ENCODE measurements around the gene TLX1.

The TLX1 gene

GRCh38 chr10:101136708-101137121 lies 5.6 kb downstream of the TLX1 start:
- no peak for TF ChIP-seq CTCF (IDR thresholded peaks at IDR 0.05)

DNA sequence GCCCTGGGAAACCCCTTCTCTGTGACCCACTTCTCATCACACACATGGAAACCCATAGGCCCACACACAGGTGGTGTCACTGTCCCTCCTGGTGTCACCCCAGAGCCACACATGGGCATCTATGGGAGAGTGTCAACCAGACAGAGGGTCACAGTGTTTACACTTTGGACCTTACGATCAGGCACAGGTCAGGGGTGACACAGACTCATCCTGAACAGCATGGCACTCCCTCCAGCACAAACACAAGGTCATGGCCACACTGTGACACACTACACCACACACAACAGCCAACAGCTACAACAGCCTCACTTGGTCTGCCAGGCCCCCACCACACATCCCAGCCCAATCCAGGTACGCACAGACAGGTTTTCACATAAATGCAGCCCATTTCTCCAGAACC lies 6.2 kb downstream of the TLX1 start:
- no peak for TF ChIP-seq CTCF (IDR thresholded peaks at IDR 0.05)

DNA sequence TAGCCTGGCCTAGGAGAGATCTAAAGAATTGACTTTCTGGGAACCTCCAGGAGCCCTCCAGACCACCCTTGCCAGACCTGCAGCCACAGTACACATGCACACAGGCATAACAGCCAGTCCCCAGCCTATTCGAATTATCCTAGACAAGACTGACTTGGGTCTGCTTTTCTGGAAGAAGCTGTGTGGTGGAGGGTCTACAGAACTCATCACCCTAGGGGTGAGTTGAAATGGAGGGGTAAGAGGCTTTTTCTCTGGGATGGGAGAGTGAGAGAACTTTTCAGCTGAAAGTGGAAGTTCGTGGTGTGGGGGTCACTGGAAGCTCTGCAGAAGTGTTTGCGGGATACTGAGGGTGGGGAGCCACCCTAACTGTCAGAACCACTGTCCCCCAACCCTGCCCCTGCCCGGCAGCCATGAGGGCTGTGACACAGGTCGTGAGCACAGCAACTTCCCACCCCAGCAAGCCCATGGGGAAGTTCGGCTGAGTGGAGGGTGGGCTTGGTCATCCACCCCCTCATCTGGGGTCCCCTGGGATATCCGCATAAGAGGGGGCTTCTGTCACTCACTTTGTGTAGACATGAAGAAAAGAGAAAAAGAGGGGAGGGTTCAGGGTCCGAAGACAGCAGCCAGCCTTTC lies 7.8 kb downstream of the TLX1 start:
- TF ChIP-seq CTCF (IDR thresholded peaks at IDR 0.05) = no peak

DNA sequence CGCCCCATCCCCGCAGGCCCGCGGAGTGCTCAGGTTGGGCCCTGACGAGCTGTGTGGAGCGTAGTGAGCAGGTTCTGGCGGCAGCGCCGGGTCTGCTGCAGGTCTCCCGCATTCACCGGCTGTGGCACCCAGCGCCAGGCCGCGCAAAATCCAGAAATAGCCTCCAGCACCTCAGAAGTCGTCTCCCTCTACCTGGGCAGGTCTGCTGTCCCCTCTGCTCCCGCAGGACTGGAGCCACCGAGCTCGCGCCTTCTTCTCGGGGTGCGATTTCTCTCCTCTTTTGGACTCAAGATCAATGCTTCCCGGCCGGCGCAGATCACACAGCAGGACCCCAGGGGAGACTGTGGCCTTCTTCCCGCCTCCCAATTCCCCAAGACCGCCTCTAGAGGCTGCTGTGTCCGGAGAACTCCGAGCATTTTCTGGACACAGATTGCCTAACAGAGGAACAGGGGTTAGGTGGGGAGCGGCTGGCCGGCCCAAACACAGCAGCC lies 8.4 kb downstream of the TLX1 start:
- no peak for TF ChIP-seq CTCF (IDR thresholded peaks at IDR 0.05)

DNA sequence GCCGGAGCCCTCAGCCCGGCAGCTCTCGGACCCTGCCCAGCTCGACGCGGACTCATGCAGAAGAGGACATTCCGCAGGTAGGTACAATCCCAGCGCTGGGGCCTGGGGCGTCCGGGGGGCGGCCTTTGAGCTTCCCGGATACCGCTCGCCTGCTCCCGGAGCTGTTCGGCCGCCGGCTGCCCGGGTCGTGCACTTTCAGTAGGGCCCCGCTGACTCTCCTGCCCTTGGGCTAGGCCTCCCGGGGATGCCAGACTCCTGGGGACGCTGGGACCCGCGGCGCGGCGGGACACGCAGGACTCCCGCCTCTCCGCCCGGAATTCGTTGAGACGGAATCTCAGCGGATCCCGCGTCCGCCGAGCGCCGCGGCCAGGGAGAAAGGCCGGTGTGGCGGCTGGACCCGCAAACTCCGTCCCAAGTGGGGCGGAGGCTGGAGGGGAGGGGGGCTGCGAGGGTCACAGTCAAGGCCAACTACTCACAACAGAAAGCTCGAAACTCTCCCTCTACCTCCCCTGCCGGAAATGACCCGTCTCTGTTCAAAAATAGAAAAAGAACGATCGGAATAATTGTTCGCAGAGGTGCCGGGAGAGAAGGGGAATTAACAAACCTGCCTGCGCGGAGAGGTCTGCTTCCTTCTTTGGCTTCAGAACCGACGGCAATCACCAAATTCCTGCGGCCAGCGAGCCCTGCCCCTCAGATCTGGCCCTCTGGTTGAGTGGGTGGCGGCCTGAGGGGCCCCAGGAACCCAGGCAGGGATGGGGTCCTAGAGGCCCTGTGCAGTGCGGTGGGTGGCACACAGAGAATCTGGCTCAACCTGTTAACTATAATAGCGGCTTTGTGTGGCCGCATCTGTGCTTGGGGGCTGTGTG lies 9.2 kb downstream of the TLX1 start:
- TF ChIP-seq CTCF (IDR thresholded peaks at IDR 0.05) = no peak

- TF ChIP-seq CTCF (IDR thresholded peaks at IDR 0.05) = no peak
Measured at GRCh38 chr10:101140950-101141615, 10.0 kb downstream of the TLX1 start.

DNA sequence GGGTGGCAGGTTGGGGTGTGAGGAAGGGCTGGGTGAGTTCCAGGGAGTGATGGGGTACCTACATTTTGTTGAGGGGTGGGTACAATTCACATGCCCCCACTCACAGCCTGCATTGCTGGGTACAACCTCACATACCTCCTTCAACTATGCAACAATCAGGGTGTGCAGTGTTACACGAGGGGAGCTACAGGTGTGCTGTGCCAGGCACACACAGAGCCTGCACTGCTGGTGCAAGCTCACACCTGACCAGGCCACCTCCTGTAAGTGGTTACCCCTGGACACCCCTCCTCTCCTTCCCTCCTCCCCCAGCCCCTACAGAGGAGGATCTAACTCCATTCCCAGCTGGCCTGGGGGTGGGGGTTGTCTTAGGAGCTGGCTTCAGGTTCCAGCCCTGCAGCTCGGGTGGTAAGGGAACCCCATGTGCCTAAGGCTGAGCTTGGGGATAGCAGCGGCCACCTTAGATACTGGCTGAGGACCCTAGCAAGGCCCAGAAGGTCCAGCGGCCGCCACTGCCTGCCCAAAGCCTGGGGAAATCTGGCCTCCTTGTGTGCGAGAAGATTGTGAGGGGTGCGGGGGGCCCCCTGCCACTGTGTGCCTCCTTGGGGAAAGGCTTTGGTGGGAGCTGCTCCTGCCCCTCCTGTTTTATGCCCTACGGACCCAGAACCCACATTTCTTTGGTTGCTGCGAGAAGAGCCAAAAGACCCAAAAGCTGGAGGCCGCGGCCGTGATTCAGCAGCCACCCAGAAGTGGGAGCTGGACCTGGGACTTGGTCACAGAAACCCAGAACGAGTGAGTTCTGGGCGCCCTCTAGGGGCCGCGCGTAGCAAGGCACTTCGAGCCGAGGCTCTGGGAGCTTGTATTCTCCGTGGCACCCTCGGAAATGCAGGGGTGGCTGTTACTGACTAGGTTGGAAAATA lies 10.8 kb downstream of the TLX1 start:
- TF ChIP-seq CTCF (IDR thresholded peaks at IDR 0.05) = peak; percentile 68
